ENCODE data around the gene NKX2-3. TPM values are rescaled to one million over a fixed set of nuclear protein-coding genes. Genes with fewer than 3 reads are reported as not detected.

The NKX2-3 gene
- total RNA-seq, 2 experiments from 2014 or later = not detected

DNA sequence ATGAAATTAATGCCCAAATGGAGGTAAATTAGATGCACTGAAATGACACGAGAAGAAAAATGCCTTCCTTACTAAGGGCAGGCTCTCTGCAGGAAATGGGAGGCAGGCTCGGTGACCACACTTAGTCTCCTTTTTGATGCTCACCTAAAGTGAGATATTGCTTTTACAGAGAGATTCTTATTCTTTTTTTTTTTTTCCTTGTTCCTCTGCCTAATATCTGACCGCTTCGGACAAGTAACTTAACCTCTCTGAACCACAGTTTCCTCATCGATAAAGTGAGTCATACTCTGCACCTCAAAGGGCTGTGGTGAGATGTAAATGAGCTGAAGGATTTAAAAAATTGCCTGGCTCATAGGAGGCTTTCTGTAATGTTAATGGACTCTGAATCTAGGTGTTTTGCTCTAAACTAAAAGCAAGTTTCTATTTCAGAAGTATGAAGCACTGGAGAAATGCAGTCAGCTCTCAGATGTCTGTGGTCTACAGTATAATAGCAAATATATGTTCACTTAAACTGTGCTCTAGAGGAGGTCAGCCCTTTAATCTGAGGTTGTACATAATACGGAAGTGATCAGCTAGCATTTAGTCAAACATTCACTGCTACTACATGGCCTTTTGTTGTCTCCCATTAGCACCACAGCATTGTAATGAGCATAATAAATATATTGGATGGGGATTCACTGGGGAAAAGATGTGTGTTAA lies 23.2 kb downstream of the NKX2-3 start:
- POLR2A ChIA-PET = no interaction called here
- no peak overlapping the region for H3K27ac Mint-ChIP-seq
- peak; percentile 38 for DNase-seq
- no peaks in the 10 kb centered on the region for H3K36me3 Mint-ChIP-seq
- H3K9me3 Mint-ChIP-seq = no peaks in the 10 kb centered on the region
- peaks cover 37% of the 10 kb centered on the region for H3K27me3 Mint-ChIP-seq
- intact Hi-C loops (cut with micrococcal nuclease) = loop anchor here (1.0 to 2.0 kb wide), 3 partner anchors 125 to 163 kb away; partner anchors contain the start of gene GOT1
- peaks cover 10% of the 10 kb centered on the region for H3K4me1 Mint-ChIP-seq (ENCODE audit: low read depth)
- no peak overlapping the region for H3K4me3 Mint-ChIP-seq
- CTCF ChIA-PET = interaction anchor here (0.7 to 9.4 kb wide), 4 partner anchors 24 to 120 kb away, joined by 3 to 97 read pairs (median 4); partner anchors contain the start of gene NKX2-3

GRCh38 chr10:99557044-99557443 lies 24.3 kb downstream of the NKX2-3 start:
- peaks cover 10% of the 10 kb centered on the region for H3K4me1 Mint-ChIP-seq (ENCODE audit: low read depth)
- peaks cover 33% of the 10 kb centered on the region for H3K27me3 Mint-ChIP-seq
- no peaks in the 10 kb centered on the region for H3K36me3 Mint-ChIP-seq
- no peaks in the 10 kb centered on the region for H3K9me3 Mint-ChIP-seq
- ChIA-PET POLR2A (no interaction called here), CTCF (interaction anchor here (4.7 to 9.4 kb wide), 2 partner anchors 57 to 153 kb away, joined by 32 to 97 read pairs; no protein-coding TSS in a partner anchor)
- no peak for DNase-seq
- H3K27ac Mint-ChIP-seq = no peak overlapping the region
- no peak overlapping the region for H3K4me3 Mint-ChIP-seq
- intact Hi-C loops (cut with micrococcal nuclease) = no loop called here

GRCh38 chr10:99558708-99559107 lies 26.0 kb downstream of the NKX2-3 start:
- no peak overlapping the region for H3K27ac Mint-ChIP-seq
- no peak for DNase-seq
- intact Hi-C loops (cut with micrococcal nuclease) = no loop called here
- no peaks in the 10 kb centered on the region for H3K9me3 Mint-ChIP-seq
- no peak overlapping the region for H3K4me3 Mint-ChIP-seq
- H3K27me3 Mint-ChIP-seq = peaks cover 32% of the 10 kb centered on the region
- peaks cover 10% of the 10 kb centered on the region for H3K4me1 Mint-ChIP-seq (ENCODE audit: low read depth)
- CTCF ChIA-PET = interaction anchor here (0.7 to 9.4 kb wide), 6 partner anchors 12 to 152 kb away, joined by 3 to 97 read pairs (median 4); no protein-coding TSS in a partner anchor
- no peaks in the 10 kb centered on the region for H3K36me3 Mint-ChIP-seq
- POLR2A ChIA-PET = no interaction called here

DNA sequence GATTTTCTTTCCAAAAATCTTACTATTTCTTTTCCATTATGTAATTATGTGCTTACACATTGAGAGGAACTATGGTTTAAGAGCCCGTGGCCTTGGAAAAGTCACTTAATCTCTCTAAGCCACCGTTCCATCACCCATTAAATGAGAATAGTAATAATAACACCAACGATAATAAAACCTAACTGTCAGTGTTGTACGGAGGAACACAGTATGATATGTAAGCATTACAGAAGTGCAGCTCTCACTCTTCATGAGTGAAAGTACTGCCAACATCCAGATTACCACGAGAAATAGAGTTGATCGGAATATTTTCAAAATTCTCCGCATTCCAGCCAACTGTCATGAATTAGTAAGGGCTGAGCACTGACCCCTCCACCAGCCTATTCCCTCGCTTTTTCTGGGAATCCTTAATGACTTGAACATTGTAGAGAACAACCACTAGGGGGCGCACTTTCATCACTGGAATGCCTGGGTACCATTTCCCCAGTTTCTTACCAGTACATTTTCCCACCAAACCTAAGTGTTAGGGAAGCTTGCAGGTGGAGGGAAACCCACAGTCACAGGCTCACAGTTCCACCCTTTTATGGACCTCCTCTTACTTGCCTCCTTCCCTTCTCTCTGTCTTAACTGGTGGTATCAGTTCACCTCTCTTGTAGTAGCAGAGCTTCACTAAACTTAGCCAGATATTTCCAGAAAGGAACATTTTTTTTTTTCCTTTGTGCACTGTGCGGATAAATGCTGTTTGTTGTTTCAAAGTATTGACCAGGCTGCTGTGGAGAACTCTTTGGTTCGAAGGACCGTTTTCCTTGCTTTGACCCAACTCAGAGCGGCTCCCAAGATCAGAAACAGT lies 27.8 kb downstream of the NKX2-3 start:
- H3K9me3 Mint-ChIP-seq = no peaks in the 10 kb centered on the region
- CTCF ChIA-PET = interaction anchor here (0.6 to 9.4 kb wide), 24 partner anchors 9 to 1101 kb away, joined by 3 to 97 read pairs (median 3); partner anchors contain the start of genes ENTPD7 and GOT1
- H3K27ac Mint-ChIP-seq = no peak overlapping the region
- H3K4me1 Mint-ChIP-seq (ENCODE audit: low read depth) = peaks cover 9% of the 10 kb centered on the region
- DNase-seq = peak; percentile 45
- H3K27me3 Mint-ChIP-seq = peaks cover 16% of the 10 kb centered on the region
- intact Hi-C loops (cut with micrococcal nuclease) = loop anchor here (1.0 kb wide), 2 partner anchors 52 to 151 kb away; no protein-coding TSS in a partner anchor
- POLR2A ChIA-PET = interaction anchor here (1.0 kb wide), 1 partner anchor 55 kb away, joined by 4 read pairs; no protein-coding TSS in a partner anchor
- H3K36me3 Mint-ChIP-seq = no peaks in the 10 kb centered on the region
- no peak overlapping the region for H3K4me3 Mint-ChIP-seq

GRCh38 chr10:99562631-99563030 lies 29.9 kb downstream of the NKX2-3 start:
- Mint-ChIP-seq H3K27ac (no peak overlapping the region), H3K9me3 (no peaks in the 10 kb centered on the region), H3K4me3 (no peak overlapping the region), H3K36me3 (no peaks in the 10 kb centered on the region), H3K27me3 (peaks cover 28% of the 10 kb centered on the region), H3K4me1 (ENCODE audit: low read depth) (no peaks in the 10 kb centered on the region)
- ChIA-PET POLR2A (no interaction called here), CTCF (interaction anchor here (9.4 kb wide), 1 partner anchor 52 kb away, joined by 97 read pairs; no protein-coding TSS in a partner anchor)
- intact Hi-C loops (cut with micrococcal nuclease) = no loop called here
- DNase-seq = no peak

DNA sequence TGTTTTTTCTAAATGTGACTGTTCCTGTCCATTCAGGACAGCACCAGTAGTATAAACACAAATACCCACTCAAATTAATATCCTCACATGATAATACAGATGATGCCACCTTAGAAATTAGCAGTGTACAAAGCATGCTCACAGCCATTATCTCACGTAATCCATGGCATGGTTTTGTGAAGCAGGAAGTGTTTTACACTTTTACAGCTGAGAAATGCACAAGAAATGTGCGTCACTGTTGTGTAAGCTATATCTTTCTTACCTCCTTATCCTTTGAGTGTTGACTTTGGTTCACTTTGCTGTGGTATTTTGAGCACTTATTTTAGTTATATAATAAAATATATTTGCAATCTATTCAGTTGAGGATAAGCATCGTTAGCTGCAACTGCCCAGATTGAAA lies 31.6 kb downstream of the NKX2-3 start:
- Mint-ChIP-seq H3K27me3 (peaks cover 26% of the 10 kb centered on the region), H3K4me1 (ENCODE audit: low read depth) (no peaks in the 10 kb centered on the region), H3K9me3 (no peaks in the 10 kb centered on the region), H3K4me3 (no peak overlapping the region), H3K36me3 (no peaks in the 10 kb centered on the region), H3K27ac (no peak overlapping the region)
- no peak for DNase-seq
- ChIA-PET CTCF (no interaction called here), POLR2A (interaction anchor here (0.6 kb wide), 1 partner anchor 40 kb away, joined by 4 read pairs; no protein-coding TSS in a partner anchor)
- intact Hi-C loops (cut with micrococcal nuclease) = no loop called here

DNA sequence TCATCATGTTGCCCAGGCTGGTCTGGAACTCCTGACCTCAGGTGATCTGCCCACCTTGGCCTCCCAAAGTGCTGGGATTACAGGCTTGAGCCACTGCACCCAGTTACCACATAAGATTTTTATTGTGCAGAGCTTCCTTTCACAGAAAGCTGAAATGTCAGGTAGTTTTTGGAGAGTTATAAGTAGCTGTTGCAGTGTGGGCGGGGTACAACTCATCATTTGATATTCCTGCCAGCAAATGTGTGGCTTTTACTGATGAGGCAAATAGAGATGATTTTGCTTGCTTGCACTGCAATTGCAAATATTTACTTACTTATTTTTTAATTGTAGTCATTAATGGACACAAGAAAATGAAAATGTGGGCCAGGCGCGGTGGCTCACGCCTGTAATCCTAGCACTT lies 32.4 kb downstream of the NKX2-3 start:
- intact Hi-C loops (cut with micrococcal nuclease) = no loop called here
- H3K27ac Mint-ChIP-seq = no peak overlapping the region
- H3K4me1 Mint-ChIP-seq (ENCODE audit: low read depth) = no peaks in the 10 kb centered on the region
- DNase-seq = no peak
- H3K36me3 Mint-ChIP-seq = no peaks in the 10 kb centered on the region
- no peaks in the 10 kb centered on the region for H3K9me3 Mint-ChIP-seq
- ChIA-PET POLR2A (no interaction called here), CTCF (interaction anchor here (0.8 kb wide), 1 partner anchor 102 kb away, joined by 4 read pairs; no protein-coding TSS in a partner anchor)
- no peak overlapping the region for H3K4me3 Mint-ChIP-seq
- peaks cover 29% of the 10 kb centered on the region for H3K27me3 Mint-ChIP-seq

DNA sequence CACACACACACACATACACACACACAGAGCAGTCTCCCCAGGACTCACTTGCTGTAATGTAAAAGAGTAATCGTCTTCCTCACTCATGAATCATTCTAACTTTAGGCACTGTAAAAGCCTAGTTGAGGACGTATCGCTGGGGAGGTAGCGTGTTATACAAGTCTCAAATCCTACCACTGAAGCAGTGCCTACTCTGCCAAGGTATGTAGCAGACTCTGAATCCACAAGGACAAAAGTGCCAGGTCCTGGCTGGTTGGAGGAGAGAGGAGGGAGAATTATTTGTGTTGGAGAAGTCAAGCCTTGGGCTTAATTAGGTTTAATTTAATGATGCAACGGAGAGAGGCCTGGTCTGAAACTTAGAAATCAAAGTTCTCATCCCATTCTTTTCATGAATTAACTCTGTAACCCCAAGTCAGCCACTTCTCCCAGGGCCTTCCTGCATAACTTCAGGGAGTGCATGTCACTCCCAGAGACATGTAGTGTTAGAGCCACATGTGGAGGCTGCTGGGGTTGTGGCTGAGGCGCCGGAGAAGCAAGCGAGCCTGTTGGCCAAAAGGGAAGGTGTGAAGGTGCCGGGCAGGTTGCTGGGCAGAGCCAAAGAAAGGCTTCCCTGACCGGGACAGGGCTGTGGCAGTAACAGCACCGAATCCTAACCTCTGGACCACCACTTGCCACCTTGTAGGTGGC lies 36.7 kb downstream of the NKX2-3 start:
- Mint-ChIP-seq H3K36me3 (no peaks in the 10 kb centered on the region), H3K27ac (no peak overlapping the region), H3K4me3 (no peak overlapping the region), H3K27me3 (peaks cover 27% of the 10 kb centered on the region), H3K9me3 (no peaks in the 10 kb centered on the region), H3K4me1 (ENCODE audit: low read depth) (no peaks in the 10 kb centered on the region)
- ChIA-PET CTCF (interaction anchor here (0.9 kb wide), 1 partner anchor 9 kb away, joined by 3 read pairs; no protein-coding TSS in a partner anchor), POLR2A (no interaction called here)
- intact Hi-C loops (cut with micrococcal nuclease) = no loop called here
- DNase-seq = no peak

DNA sequence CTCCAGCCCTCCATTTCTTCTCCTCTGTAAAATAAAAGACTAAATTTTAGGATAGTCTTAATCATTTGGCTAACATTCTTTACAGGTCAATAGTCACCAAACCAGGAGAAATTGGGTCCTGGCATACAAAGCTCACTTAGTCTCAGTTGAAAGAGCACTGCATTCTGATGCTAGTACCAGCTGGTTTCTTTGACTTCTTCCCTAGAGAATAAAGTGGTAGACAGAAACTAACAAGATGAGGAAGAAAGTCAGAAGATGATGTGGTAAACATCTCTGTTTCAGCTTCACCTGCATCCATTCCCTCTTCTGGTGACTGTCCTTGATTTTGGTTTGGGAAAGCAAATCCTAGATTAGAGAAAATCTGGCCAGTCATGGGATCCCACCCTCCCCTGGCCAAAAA lies 37.2 kb downstream of the NKX2-3 start:
- CTCF ChIA-PET = interaction anchor here (0.9 kb wide), 1 partner anchor 10 kb away, joined by 3 read pairs; no protein-coding TSS in a partner anchor

GRCh38 chr10:99571816-99572215 lies 39.1 kb downstream of the NKX2-3 start:
- POLR2A ChIA-PET = no interaction called here
- no peaks in the 10 kb centered on the region for H3K36me3 Mint-ChIP-seq
- CTCF ChIA-PET = interaction anchor here (1.3 kb wide), 1 partner anchor 12 kb away, joined by 6 read pairs; no protein-coding TSS in a partner anchor
- no peak overlapping the region for H3K4me3 Mint-ChIP-seq
- H3K9me3 Mint-ChIP-seq = no peaks in the 10 kb centered on the region
- DNase-seq = no peak
- peaks cover 19% of the 10 kb centered on the region for H3K27me3 Mint-ChIP-seq
- intact Hi-C loops (cut with micrococcal nuclease) = no loop called here
- no peak overlapping the region for H3K27ac Mint-ChIP-seq
- H3K4me1 Mint-ChIP-seq (ENCODE audit: low read depth) = no peaks in the 10 kb centered on the region

More for the DNA sequence above, 37.2 kb downstream of the NKX2-3 start:
- no peaks in the 10 kb centered on the region for H3K9me3 Mint-ChIP-seq
- H3K27me3 Mint-ChIP-seq = peaks cover 27% of the 10 kb centered on the region
- H3K4me1 Mint-ChIP-seq (ENCODE audit: low read depth) = no peaks in the 10 kb centered on the region
- H3K4me3 Mint-ChIP-seq = no peak overlapping the region
- intact Hi-C loops (cut with micrococcal nuclease) = no loop called here
- H3K27ac Mint-ChIP-seq = no peak overlapping the region
- no peak for DNase-seq
- H3K36me3 Mint-ChIP-seq = no peaks in the 10 kb centered on the region
- POLR2A ChIA-PET = no interaction called here

- H3K9me3 Mint-ChIP-seq = no peaks in the 10 kb centered on the region
- ChIA-PET CTCF (no interaction called here), POLR2A (no interaction called here)
Measured at GRCh38 chr10:99573790-99574189, 41.0 kb downstream of the NKX2-3 start.

More at GRCh38 chr10:99573790-99574189, 41.0 kb downstream of the NKX2-3 start:
- intact Hi-C loops (cut with micrococcal nuclease) = no loop called here
- H3K36me3 Mint-ChIP-seq = no peaks in the 10 kb centered on the region
- H3K4me3 Mint-ChIP-seq = no peak overlapping the region
- no peaks in the 10 kb centered on the region for H3K4me1 Mint-ChIP-seq (ENCODE audit: low read depth)
- no peak for DNase-seq
- H3K27me3 Mint-ChIP-seq = peaks cover 15% of the 10 kb centered on the region
- H3K27ac Mint-ChIP-seq = no peak overlapping the region

Data from activated CD4-positive, alpha-beta memory T cell treated with anti-CD3 and anti-CD28 coated beads for 36 hours (primary cell).